Astrocyte (in vitro differentiated cells and primary cell): ENCODE results near the gene PPIF.

ENCODE experiments used
- EZH2 ChIP-seq: IDR thresholded peaks from 2 replicates; pipeline ENCODE4 v1.6.1; 2012; ENCODE audit warnings: mild to moderate bottlenecking, low read length, inconsistent platforms; ENCODE audit not compliant: insufficient read depth
- TF ChIP-seq, protein P1 (sequence below): IDR thresholded peaks from 2 replicates; pipeline ENCODE4 v1.5.1; 2011; ENCODE audit warnings: low read depth, mild to moderate bottlenecking, inconsistent platforms, low read length, moderate library complexity; ENCODE audit not compliant: insufficient read depth

DNA sequence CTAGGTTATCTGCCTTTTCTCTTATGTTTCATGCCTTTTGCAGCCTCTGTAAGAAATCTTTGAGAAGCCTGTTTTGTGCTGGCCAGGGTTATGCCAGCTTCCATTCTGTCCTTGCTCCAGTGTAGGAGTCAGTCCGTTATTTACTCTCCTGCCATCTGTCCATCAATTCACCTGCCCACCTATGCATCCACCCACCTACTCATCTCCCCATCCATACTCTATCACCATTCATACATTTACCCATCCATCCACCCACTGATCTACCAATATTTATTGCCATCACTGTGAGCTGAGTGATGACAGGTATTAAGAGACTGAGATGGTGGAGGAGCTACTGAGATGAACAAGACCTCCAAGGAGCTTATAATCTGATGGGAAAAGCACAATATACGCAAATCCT is 12.7 kb upstream of the PPIF start:
- TF ChIP-seq, protein P1, sequence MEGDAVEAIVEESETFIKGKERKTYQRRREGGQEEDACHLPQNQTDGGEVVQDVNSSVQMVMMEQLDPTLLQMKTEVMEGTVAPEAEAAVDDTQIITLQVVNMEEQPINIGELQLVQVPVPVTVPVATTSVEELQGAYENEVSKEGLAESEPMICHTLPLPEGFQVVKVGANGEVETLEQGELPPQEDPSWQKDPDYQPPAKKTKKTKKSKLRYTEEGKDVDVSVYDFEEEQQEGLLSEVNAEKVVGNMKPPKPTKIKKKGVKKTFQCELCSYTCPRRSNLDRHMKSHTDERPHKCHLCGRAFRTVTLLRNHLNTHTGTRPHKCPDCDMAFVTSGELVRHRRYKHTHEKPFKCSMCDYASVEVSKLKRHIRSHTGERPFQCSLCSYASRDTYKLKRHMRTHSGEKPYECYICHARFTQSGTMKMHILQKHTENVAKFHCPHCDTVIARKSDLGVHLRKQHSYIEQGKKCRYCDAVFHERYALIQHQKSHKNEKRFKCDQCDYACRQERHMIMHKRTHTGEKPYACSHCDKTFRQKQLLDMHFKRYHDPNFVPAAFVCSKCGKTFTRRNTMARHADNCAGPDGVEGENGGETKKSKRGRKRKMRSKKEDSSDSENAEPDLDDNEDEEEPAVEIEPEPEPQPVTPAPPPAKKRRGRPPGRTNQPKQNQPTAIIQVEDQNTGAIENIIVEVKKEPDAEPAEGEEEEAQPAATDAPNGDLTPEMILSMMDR = no peak
- no peak for TF ChIP-seq EZH2
